GM12865 (cell line): ENCODE data around the gene TCF4.

Source experiments
- DNase-seq: peaks from one replicate; pipeline ENCODE4 v3.0.0; 2010; ENCODE audit warnings: low read depth
- H3K4me3 ChIP-seq: 2 replicates; pipeline ENCODE4 v1.5.1; 2011; ENCODE audit warnings: mild to moderate bottlenecking, low read depth, low read length, control low read depth
- TF ChIP-seq, protein P1 (sequence below): IDR thresholded peaks from 2 replicates; pipeline ENCODE4 v1.5.1; 2011; ENCODE audit warnings: low read length, control low read depth, low read depth, inconsistent platforms; ENCODE audit not compliant: insufficient read depth; ENCODE audit errors: missing control alignments

TCF4 gene

DNA sequence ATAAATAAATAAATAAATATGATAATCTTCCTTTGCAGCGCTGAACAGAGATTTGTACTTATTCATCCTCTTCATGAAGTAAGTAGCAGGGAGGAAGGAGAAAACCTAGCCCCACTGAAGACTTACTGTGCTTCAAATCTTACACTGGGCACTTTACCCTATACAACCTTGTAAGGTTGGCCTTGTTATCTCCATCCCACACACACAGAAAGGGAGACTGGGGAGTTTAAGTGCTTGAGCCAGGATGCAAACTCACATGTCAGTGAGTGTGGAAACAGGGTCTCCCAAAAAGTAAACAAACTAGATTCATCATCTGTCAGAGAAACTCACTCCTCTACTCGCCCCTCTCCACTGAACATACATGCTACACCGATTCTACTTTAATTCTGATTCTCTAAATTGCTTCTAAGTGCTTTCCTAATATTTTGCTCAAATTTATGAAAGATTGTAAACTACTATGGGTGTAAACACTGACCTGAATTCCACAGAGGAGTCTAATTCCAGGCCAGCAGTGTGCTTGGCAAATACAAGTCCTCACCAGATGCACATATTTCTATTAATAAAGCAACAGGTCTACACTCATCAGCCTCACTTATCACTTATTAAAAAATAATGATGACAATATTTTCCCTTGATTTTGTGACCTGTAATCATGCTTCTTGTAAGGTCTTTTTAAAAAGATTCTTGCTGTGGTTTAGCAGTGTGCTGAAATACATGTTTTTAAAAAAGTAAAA, 155.5 kb downstream of the TCF4 start:
- DNase-seq: no peak
- H3K4me3 ChIP-seq: no peak overlapping the region
- TF ChIP-seq, protein P1, sequence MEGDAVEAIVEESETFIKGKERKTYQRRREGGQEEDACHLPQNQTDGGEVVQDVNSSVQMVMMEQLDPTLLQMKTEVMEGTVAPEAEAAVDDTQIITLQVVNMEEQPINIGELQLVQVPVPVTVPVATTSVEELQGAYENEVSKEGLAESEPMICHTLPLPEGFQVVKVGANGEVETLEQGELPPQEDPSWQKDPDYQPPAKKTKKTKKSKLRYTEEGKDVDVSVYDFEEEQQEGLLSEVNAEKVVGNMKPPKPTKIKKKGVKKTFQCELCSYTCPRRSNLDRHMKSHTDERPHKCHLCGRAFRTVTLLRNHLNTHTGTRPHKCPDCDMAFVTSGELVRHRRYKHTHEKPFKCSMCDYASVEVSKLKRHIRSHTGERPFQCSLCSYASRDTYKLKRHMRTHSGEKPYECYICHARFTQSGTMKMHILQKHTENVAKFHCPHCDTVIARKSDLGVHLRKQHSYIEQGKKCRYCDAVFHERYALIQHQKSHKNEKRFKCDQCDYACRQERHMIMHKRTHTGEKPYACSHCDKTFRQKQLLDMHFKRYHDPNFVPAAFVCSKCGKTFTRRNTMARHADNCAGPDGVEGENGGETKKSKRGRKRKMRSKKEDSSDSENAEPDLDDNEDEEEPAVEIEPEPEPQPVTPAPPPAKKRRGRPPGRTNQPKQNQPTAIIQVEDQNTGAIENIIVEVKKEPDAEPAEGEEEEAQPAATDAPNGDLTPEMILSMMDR: no peak

DNA sequence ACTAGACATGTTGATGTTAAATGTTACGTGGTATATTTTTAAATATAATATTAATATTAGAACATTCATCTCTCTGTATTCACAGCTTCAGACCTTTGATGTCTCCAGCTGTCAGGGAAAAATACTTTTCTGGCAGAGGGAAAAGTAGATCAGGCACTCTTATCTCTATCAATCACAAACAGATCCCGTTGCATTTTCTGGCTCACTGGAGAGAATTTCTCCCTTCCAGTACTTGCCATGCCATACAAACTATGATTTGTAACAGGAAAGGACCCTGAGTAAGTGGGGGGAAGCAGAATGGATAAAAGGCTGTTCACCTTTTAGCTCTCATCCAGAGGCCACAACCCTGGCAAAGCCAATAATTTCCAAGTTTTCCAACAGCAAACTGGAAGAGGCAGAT, 158.0 kb downstream of the TCF4 start:
- no peak overlapping the region for H3K4me3 ChIP-seq
- TF ChIP-seq, protein P1: no peak
- DNase-seq: no peak

DNA sequence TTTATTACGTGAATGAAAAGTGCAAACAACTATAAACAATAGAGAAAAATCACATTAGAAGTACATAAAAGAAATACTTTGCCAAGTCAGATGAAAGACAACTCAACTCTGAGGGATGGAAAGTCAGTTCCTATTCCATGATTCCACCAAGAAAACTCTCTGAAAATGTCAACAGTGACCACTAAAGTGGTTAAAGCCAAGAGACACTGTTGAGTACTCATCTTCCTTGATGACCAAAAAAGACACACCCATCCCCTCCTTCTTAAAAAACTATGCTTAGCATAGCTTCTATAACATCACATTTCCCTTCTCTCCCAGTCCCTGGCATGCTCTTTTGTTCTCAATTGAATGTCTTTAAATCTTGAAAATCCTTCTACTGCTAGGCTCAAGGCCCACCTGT, 160.0 kb downstream of the TCF4 start:
- TF ChIP-seq, protein P1: no peak
- DNase-seq: no peak
- H3K4me3 ChIP-seq: no peak overlapping the region

DNA sequence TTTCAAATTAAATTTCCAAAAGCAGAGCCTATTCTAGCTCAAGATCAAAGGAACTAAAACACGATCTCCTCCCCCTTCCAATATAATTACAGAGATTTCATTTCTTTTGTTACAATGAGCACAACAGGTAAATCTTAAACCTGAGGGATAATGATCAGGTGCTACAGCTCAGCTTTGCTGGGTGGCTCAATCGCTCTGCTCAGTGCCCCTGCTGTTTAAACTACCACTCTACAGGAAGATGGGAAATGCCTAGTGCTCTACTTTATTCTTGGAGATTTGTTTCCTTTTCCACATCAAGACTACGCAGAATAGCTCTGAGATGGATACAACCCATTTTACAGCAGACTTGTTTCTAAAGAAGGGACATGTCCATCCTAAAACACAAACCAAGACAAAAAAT, 162.3 kb downstream of the TCF4 start:
- H3K4me3 ChIP-seq: no peak overlapping the region
- no peak for DNase-seq
- TF ChIP-seq, protein P1: no peak

DNA sequence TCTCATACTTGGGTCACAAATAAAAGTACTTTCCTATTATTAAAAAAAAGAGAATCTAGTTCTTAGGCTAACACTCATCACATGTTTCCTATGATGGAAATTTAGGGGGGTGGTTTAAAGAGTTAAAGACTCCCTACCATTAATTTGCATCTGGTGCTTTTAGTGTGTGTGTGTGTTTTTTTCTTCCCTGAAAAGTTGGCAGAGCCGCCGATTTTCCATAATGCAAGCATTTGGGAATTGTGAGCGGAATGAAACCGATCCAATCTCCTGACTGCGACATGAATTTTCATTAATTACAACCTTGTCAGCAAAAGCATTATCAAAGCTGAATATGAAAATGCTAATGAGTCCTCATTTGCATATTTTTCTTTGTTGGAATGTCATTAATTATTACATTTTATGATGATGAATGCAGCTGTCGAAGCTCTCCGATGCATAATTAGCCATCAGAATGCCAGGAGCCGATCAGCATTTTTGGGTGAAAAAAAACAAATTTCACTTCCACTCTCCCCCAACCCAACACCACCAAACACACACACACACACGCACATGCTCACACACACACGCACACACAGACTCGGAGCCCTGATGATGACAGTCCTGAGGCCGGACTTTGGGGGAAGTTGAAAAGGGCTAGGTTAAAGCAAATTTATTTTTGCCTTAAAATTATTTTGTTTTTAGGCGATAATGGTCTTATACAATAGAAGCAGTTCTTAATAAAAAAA, 165.4 kb downstream of the TCF4 start:
- peak overlapping the region; percentile 7; the same call in 1 of the 2 replicates for H3K4me3 ChIP-seq
- TF ChIP-seq, protein P1: no peak
- peak; percentile 10 for DNase-seq

DNA sequence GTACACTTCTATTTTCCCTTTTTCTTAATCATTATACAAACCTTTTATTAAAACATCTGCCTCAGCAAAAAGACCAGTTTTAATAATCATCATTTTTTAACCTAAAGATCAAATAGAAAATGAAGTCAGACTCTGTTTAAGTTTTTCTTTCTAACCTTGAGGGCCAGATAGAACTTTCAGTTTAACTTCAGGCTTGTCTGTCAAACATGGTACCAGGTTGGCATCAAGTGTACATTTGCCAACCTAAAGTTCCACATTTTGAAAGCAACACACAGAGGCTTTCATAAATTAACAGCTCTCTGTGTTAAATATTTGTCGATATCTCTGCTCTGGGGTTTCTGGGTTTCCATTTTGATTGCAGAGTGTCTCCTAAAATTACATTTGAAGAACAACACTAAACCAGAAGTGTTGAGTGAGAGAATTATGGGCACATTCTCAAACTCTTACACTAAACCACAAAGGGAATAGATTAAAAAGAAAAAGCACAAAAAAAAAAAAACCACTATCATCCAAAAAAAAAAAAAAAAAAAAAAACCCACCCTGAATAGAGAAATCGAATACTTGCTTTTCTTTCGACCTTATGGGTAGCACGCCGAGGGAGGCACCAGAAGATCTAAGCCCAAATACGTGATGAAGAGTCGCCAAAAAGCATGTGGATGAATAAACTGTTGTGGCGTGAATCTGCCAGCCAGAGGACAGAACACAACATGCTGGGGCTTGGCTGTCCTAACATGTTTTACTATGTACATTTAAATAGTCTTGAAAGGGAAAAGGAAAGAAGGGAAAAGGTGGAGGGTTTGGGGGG, 166.2 kb downstream of the TCF4 start:
- TF ChIP-seq, protein P1: no peak
- DNase-seq: no peak
- H3K4me3 ChIP-seq: no peak overlapping the region
